Measurements from ENCODE around the gene TJP1.

- no peak for TF ChIP-seq CTCF (IDR thresholded peaks at IDR 0.05)
- no peak for TF ChIP-seq POLR2A (IDR thresholded peaks at IDR 0.05)
These were observed 117.2 kb downstream of the TJP1 start for GRCh38 chr15:29704950-29705597.

Data from gastroesophageal sphincter (tissue), 3 donors.